ENCODE data around the gene ANKRD49.

ANKRD49 gene

GRCh38 chr11:94546886-94547285 lies 53.1 kb downstream of the ANKRD49 start:
- no peak for DNase-seq (ENCODE audit: extremely low read depth, low read depth)
- TF ChIP-seq, protein P1, sequence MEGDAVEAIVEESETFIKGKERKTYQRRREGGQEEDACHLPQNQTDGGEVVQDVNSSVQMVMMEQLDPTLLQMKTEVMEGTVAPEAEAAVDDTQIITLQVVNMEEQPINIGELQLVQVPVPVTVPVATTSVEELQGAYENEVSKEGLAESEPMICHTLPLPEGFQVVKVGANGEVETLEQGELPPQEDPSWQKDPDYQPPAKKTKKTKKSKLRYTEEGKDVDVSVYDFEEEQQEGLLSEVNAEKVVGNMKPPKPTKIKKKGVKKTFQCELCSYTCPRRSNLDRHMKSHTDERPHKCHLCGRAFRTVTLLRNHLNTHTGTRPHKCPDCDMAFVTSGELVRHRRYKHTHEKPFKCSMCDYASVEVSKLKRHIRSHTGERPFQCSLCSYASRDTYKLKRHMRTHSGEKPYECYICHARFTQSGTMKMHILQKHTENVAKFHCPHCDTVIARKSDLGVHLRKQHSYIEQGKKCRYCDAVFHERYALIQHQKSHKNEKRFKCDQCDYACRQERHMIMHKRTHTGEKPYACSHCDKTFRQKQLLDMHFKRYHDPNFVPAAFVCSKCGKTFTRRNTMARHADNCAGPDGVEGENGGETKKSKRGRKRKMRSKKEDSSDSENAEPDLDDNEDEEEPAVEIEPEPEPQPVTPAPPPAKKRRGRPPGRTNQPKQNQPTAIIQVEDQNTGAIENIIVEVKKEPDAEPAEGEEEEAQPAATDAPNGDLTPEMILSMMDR (IDR thresholded peaks at IDR 0.05; ENCODE audit: low read depth, low read length, missing control alignments) = no peak
- peak overlapping the region; percentile 55 for H3K4me3 ChIP-seq (replicated peaks; ENCODE audit: low read depth, low read length)

GRCh38 chr11:94549146-94549545 lies 55.4 kb downstream of the ANKRD49 start:
- H3K4me3 ChIP-seq (replicated peaks; ENCODE audit: low read depth, low read length) = no peak overlapping the region
- TF ChIP-seq, protein P1 (IDR thresholded peaks at IDR 0.05; ENCODE audit: low read depth, low read length, missing control alignments) = no peak
- no peak for DNase-seq (ENCODE audit: extremely low read depth, low read depth)
